Fibroblast of lung (primary cell): ENCODE measurements around the gene C17orf107.

Experiments
- CTCF ChIP-seq, 2 donors: IDR thresholded peaks in 1 of 2; conservative IDR thresholded peaks in 1 of 2; 1 replicate in 1 of 2; 2 replicates in 1 of 2; pipeline ENCODE4 v1.5.1; 2011 to 2012; ENCODE audit warnings: low read length in 2 of 2, control low read depth in 1 of 2, inconsistent platforms in 1 of 2, low read depth in 1 of 2, mild to moderate bottlenecking in 1 of 2
- EZH2 ChIP-seq: IDR thresholded peaks from 2 replicates; pipeline ENCODE4 v1.5.1; 2012; ENCODE audit warnings: low read length, control low read depth, mild to moderate bottlenecking; ENCODE audit errors: missing control alignments

- TF ChIP-seq CTCF (conservative IDR thresholded peaks at IDR 0.05 in 1 of 2, IDR thresholded peaks at IDR 0.05 in 1 of 2; ENCODE audit: low read depth in 1 of 2, low read length in 2 of 2): no peak
- TF ChIP-seq EZH2: no peak
These were observed 40.5 kb upstream of the C17orf107 start for GRCh38 chr17:4858882-4859260.
